ENCODE measurements around the gene ZFAND5.

Gene ZFAND5, protein sequence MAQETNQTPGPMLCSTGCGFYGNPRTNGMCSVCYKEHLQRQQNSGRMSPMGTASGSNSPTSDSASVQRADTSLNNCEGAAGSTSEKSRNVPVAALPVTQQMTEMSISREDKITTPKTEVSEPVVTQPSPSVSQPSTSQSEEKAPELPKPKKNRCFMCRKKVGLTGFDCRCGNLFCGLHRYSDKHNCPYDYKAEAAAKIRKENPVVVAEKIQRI

DNA sequence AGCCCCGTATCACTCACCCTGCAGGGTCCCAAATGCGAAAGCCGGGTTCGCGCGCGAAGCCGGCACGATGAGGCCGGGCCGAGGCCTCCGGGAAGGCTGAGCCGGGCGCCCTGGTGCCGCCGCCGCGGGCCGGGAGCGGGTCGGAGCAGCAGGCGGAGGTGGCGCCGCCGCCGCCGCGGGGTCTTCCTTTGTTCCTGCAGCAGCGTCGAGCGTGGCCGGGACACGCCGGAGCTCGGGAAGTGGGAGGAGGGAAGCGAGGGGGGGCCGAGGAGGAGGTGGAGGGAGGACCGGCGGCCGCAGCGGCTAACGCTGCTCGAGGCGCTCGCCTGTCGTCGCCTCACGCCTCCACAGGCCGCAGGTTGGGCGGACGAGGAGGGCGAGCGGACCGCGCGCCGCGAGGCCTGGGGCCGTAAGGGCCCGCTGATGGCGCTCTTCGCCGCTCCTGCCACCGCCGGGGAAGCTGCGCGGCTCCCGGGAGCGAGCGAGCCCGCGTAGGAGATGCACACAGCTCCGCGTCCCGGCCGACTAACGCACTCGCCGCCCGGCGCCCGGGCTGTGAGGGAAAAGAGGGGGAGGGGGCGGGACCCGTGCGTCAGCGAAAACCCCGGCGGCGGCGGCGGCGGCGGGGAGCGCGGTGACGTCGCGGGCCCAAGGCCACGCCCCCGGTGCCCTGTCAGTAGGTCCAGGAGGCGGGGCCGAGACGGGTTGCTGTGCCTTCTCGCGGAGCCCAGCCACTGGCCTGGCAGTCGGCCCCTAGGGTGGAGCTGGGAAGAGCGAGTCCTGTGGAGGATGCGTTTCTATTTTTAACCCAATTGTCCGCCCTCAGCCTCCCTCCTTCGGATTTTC lies at the start of gene ZFAND5:
TSS of gene ZFAND5 (minus strand) at position 530 of the 846 bp plus-strand sequence. CDS start 4,430 bp downstream, outside the sequence.
- peak within 1 kb of the TSS; percentile 98 for H3K27ac Mint-ChIP-seq
- peak within 1 kb of the TSS; percentile 90 for H3K4me3 Mint-ChIP-seq
- peak; percentile 96 for DNase-seq
- H3K27me3 Mint-ChIP-seq = no peaks in the 10 kb centered on the region
- H3K4me1 Mint-ChIP-seq (ENCODE audit: low read depth) = peaks cover 40% of the 10 kb centered on the region
- H3K36me3 Mint-ChIP-seq (ENCODE audit: low read depth) = peaks cover 40% of the 10 kb centered on the region
- no peaks in the 10 kb centered on the region for H3K9me3 Mint-ChIP-seq

DNA sequence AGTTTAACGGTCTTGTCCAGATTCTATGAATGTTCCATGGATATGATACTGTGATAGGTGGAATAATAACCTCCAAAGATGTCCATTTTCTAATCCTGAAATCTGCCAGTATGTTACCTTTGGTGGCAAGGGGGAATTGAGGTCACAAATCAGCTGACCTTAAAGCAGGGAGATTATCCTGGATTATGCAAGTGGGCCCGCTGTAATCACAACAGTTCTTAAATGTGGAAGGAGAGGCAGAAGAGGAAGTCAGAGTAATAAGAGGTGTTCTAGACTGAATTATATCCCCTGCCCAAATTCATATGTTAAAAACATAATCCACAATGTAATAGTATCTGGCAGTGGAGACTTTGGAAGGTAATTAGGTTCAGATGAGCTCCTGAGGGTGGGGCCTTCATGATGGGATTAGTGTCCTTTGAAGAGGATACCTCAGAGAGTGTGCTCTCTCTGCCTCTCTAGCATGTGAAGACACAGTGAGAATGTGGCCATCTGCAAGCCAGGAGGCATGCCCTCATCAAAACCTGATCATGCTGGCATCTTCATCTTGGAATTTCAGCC lies 47.6 kb upstream of the ZFAND5 start:
- no peak overlapping the region for H3K4me3 Mint-ChIP-seq
- DNase-seq = no peak
- H3K36me3 Mint-ChIP-seq (ENCODE audit: low read depth) = no peaks in the 10 kb centered on the region
- H3K27me3 Mint-ChIP-seq = no peaks in the 10 kb centered on the region
- H3K9me3 Mint-ChIP-seq = no peaks in the 10 kb centered on the region
- no peak overlapping the region for H3K27ac Mint-ChIP-seq
- H3K4me1 Mint-ChIP-seq (ENCODE audit: low read depth) = no peaks in the 10 kb centered on the region

DNA sequence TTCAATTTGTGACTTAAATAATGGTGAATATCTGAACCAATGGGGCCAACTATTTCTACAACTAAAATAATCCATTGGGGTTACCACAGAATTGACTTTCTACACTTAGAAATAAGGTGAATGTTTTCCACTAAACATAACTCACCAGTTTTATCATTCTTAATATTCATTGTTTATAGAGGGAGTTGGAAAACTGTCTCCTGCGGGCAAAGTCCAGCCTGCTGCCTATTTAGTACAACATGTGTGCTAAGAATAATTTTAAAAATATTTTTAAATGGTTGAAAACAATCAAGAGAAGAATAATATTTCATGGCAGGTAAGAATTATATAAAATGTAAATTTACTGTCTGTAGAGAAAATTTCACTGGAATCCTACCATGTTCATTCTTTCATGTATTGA lies 45.2 kb upstream of the ZFAND5 start:
- H3K27me3 Mint-ChIP-seq = no peaks in the 10 kb centered on the region

DNA sequence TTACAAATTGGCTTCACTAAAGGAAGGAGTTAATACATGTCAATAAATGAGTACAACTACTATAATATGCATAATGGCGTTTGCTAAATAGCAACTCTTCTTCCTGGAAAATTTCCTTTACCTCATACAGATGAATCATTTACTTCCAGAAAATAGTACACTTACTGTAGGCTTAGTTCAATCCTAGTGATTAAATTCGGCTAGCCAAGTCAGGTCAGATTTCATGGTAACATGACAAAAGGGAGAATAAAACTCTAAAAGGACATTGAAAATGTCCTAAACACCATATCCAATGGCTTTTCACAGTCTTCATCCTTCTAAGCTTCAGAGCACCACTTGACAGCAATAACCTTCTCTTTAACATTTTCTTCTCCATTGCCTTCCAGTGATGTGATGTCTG lies 42.1 kb upstream of the ZFAND5 start:
- no peaks in the 10 kb centered on the region for H3K36me3 Mint-ChIP-seq (ENCODE audit: low read depth)
- H3K27ac Mint-ChIP-seq = no peak overlapping the region
- H3K9me3 Mint-ChIP-seq = no peaks in the 10 kb centered on the region
- no peak for DNase-seq
- H3K27me3 Mint-ChIP-seq = no peaks in the 10 kb centered on the region
- no peaks in the 10 kb centered on the region for H3K4me1 Mint-ChIP-seq (ENCODE audit: low read depth)
- no peak overlapping the region for H3K4me3 Mint-ChIP-seq

More for the DNA sequence above, 45.2 kb upstream of the ZFAND5 start:
- Mint-ChIP-seq H3K36me3 (ENCODE audit: low read depth) (no peaks in the 10 kb centered on the region), H3K4me1 (ENCODE audit: low read depth) (no peaks in the 10 kb centered on the region), H3K4me3 (no peak overlapping the region), H3K27ac (no peak overlapping the region), H3K9me3 (no peaks in the 10 kb centered on the region)
- DNase-seq = no peak

DNA sequence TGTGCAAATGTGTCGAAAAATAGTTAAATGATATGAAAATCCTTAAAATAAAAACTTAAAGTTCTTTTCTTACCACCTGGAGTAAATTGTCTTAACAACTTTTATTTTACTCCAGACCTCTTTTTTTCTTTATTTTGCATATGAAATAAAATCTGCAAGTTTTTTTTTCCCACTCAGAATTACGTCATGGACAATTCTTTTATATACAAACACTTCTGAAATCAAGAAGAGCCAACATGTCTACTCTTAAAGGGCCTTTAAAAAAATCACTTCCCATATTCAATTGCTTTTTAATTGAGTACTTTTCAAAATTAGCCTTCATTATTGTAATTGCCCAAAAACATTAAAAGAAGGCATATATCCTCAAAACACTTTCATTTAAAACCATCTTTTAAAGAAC lies 37.7 kb upstream of the ZFAND5 start:
- no peaks in the 10 kb centered on the region for H3K36me3 Mint-ChIP-seq (ENCODE audit: low read depth)
- no peak overlapping the region for H3K4me3 Mint-ChIP-seq
- no peak overlapping the region for H3K27ac Mint-ChIP-seq
- peaks cover 2% of the 10 kb centered on the region for H3K27me3 Mint-ChIP-seq
- no peaks in the 10 kb centered on the region for H3K9me3 Mint-ChIP-seq
- DNase-seq = no peak
- H3K4me1 Mint-ChIP-seq (ENCODE audit: low read depth) = no peaks in the 10 kb centered on the region

DNA sequence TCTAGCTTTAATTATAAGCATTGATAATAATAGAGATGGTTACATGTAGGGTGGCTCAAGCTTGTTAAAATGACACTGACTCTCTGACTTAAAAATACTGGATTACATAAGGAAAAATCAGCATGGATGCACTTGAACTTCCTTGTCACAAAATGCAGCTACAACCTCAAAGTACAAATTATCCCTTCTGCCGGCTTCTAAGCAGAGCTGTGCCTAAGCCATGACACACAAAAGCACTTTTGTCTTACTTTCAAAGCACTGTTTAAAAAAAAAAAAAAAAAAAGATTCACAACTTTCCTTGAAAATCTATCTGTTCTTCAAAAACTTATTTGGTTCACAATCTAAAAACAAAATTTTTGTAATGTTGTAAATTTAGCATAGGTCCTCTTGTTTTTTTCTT lies 36.4 kb upstream of the ZFAND5 start:
- H3K9me3 Mint-ChIP-seq = no peaks in the 10 kb centered on the region
- H3K27ac Mint-ChIP-seq = no peak overlapping the region
- H3K36me3 Mint-ChIP-seq (ENCODE audit: low read depth) = no peaks in the 10 kb centered on the region
- peaks cover 2% of the 10 kb centered on the region for H3K27me3 Mint-ChIP-seq
- no peak overlapping the region for H3K4me3 Mint-ChIP-seq
- no peak for DNase-seq
- no peaks in the 10 kb centered on the region for H3K4me1 Mint-ChIP-seq (ENCODE audit: low read depth)

DNA sequence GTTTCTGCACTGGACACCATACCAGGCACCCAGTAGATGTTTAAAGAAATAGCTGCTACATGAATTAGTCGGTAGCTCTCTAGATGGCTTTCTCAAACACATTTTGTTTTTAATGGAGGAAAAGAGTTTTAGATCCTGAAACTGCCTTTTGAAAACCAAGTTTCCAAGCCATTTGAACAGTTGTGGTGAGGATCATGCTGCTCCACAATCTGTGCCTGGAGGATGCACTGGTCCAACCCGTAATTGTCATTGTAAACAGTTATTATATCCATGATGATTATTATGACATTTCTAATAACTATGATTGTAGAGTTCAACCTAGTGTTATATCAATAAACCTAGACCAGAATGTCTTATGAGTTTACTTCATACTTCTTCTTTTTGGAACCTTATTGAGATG lies 35.9 kb upstream of the ZFAND5 start:
- H3K27me3 Mint-ChIP-seq = peaks cover 2% of the 10 kb centered on the region
- H3K4me3 Mint-ChIP-seq = no peak overlapping the region
- no peak overlapping the region for H3K27ac Mint-ChIP-seq
- DNase-seq = no peak
- H3K9me3 Mint-ChIP-seq = no peaks in the 10 kb centered on the region
- no peaks in the 10 kb centered on the region for H3K4me1 Mint-ChIP-seq (ENCODE audit: low read depth)
- H3K36me3 Mint-ChIP-seq (ENCODE audit: low read depth) = no peaks in the 10 kb centered on the region

DNA sequence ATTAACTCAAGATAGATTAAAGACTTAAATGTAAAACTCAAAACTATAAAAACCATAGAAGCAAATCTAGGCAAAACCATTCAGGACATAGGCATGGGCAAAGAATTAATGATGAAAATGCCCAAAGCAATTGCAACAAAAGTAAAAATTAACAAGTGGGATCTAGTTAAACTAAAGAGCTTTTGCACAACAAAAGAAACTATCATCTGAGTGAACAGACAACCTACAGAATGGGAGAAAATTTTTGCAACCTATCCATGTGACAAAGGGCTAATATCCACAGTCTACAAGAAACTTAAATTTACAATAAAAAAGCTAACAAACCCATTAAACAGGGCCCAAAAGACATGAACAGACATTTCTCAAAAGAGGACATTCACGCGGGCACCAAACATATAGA lies 34.4 kb upstream of the ZFAND5 start:
- Mint-ChIP-seq H3K27ac (no peak overlapping the region), H3K4me1 (ENCODE audit: low read depth) (no peaks in the 10 kb centered on the region), H3K9me3 (no peaks in the 10 kb centered on the region), H3K27me3 (peaks cover 2% of the 10 kb centered on the region), H3K36me3 (ENCODE audit: low read depth) (no peaks in the 10 kb centered on the region), H3K4me3 (no peak overlapping the region)
- no peak for DNase-seq

DNA sequence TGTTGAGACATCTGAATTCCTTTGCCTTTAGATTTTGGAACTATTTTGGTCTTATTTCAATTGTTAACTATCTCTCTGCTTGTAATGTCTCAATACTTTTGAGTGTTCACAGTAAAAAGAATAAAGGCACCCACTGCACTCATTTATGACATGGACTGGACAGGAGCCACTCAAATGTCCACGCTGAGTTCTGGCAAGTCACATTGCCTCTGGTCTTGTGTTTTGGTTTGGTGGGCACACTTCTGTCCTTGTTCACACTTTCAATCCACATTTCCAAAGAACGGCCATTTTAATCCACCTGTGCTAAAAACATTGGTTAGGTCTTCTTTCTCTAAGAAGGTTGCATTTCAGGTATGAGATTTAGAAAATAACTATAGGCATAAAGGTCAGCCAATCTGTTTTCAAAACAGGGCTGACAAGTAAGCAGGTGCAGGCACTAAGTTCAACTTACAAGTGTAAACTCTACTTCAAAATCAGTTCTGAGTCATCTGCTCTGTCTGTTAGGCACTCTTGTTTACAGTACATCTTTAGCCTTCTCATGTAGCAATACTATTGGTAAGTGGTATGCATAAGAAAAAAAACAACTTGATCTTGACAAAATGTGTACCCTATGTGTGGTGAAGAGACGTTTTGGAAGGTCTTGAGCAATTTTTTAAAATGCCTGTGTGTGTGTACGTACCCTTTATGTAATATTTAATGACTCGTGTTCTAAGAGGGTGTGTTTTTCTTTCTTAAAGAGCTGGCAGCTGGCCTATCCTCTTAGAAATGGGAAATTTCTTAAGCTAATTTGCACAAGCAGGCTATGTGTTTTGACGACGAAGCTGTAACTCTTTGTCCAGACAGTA lies 31.5 kb upstream of the ZFAND5 start:
- H3K9me3 Mint-ChIP-seq = no peaks in the 10 kb centered on the region
- H3K27me3 Mint-ChIP-seq = peaks cover 6% of the 10 kb centered on the region
- no peak overlapping the region for H3K27ac Mint-ChIP-seq
- no peak for DNase-seq
- H3K4me3 Mint-ChIP-seq = no peak overlapping the region
- no peaks in the 10 kb centered on the region for H3K36me3 Mint-ChIP-seq (ENCODE audit: low read depth)
- no peaks in the 10 kb centered on the region for H3K4me1 Mint-ChIP-seq (ENCODE audit: low read depth)

DNA sequence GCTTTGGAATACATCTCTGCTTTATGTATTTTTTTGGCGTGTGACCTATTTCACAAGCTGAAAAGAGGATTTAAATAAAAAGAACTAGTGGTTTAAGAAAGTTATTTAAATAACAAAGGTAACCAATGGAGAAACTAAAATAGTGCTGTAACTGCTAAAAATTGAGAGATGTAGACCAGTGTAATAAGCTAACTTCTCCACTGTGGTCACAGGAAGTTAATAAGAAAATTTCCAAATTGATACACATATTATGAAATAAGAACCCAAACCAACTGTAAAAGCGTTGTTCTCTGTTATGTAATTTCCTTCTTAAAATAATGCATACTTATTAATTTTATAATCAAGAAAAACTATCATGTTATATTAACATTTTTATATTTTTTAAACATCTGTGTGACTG lies 29.1 kb upstream of the ZFAND5 start:
- no peak for DNase-seq
- Mint-ChIP-seq H3K4me3 (no peak overlapping the region), H3K27me3 (peaks cover 11% of the 10 kb centered on the region), H3K9me3 (no peaks in the 10 kb centered on the region), H3K4me1 (ENCODE audit: low read depth) (peaks cover 5% of the 10 kb centered on the region), H3K27ac (no peak overlapping the region), H3K36me3 (ENCODE audit: low read depth) (no peaks in the 10 kb centered on the region)

DNA sequence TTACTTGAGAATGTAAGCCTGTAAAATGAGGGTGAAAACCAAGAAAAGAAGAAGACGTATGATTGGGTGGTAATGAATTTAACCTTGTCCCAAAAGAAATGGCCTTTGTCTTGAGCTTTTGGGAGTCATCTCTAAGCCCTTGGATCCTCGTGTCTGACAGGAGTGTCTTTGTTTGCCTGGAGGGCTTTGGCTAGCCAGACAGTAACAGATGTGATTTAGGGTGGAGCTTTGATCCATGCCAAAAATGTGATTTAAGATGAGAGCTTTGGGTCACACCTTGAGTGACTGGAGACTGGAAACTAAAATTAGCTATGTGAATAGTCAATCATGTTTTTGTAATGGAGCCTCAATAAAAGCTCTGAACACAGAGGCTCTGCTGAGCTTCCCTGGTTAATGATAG lies 25.9 kb upstream of the ZFAND5 start:
- Mint-ChIP-seq H3K4me1 (ENCODE audit: low read depth) (peaks cover 17% of the 10 kb centered on the region), H3K9me3 (no peaks in the 10 kb centered on the region), H3K36me3 (ENCODE audit: low read depth) (no peaks in the 10 kb centered on the region), H3K27me3 (peaks cover 11% of the 10 kb centered on the region), H3K27ac (no peak overlapping the region), H3K4me3 (no peak overlapping the region)
- no peak for DNase-seq

DNA sequence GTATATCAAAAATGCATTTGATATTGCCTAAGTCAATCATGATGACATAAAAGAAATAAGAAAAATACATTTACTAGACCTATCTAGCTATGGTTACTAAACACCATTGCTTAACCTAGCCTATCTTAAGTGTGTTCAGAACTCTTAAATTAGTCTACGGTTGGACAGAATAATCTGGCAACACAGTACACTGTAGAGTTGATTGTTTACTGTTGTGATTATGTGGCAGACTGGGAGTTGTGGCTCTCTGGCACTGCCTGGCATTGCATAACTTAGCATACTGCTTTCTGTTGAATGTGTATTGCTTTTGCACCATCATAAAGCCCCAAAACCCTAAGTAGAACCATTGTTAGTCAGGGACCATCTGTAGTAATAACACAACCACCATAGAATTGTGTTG lies 21.2 kb upstream of the ZFAND5 start:
- no peaks in the 10 kb centered on the region for H3K36me3 Mint-ChIP-seq (ENCODE audit: low read depth)
- H3K9me3 Mint-ChIP-seq = no peaks in the 10 kb centered on the region
- peaks cover 17% of the 10 kb centered on the region for H3K4me1 Mint-ChIP-seq (ENCODE audit: low read depth)
- H3K27ac Mint-ChIP-seq = no peak overlapping the region
- H3K27me3 Mint-ChIP-seq = peaks cover 5% of the 10 kb centered on the region
- no peak overlapping the region for H3K4me3 Mint-ChIP-seq
- DNase-seq = no peak

DNA sequence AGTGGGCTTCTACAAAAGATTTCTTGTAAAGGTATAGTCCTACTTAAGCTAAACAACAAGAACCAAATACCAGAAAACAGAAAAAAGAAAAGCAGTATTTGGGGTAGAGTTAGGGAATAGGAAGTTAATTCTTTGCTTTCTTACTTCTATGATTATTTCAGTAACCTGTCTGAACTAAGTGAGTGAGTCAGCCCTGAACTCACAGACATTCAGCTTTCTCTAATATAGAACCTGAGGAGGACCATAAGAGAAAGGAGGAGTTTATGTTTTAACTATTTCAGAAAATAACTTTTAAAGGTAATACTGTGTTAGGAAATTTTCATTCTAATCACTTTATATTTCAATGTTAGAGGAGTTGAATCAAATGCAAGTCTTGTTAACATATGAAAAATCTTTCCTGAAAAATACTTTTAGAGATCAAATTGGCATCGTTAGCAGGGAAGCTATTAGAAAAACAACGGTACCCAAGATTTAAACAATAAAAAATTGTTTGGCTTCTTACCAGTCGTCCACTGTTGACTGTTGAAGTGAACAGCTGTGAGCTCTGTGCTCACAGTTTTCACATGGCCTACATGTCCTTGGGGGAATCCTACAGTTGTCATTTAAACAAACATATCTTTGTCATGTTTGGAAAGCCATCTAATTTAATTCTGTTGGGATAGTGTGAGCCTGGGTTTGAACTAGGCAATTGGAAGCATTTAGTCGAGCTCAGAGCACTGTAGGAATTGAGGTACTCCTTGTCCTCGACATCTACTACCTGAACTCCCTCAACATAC lies 19.9 kb upstream of the ZFAND5 start:
- Mint-ChIP-seq H3K4me3 (no peak overlapping the region), H3K27ac (no peak overlapping the region), H3K36me3 (ENCODE audit: low read depth) (no peaks in the 10 kb centered on the region), H3K27me3 (no peaks in the 10 kb centered on the region), H3K4me1 (ENCODE audit: low read depth) (peaks cover 17% of the 10 kb centered on the region), H3K9me3 (no peaks in the 10 kb centered on the region)
- DNase-seq = no peak

Measured in activated T-cell treated with anti-CD3 and anti-CD28 coated beads, Interleukin-2, amount 50 U/mL, for 24 hours (primary cell).